ENCODE measurements around the gene AMER2.

AMER2 gene

DNA sequence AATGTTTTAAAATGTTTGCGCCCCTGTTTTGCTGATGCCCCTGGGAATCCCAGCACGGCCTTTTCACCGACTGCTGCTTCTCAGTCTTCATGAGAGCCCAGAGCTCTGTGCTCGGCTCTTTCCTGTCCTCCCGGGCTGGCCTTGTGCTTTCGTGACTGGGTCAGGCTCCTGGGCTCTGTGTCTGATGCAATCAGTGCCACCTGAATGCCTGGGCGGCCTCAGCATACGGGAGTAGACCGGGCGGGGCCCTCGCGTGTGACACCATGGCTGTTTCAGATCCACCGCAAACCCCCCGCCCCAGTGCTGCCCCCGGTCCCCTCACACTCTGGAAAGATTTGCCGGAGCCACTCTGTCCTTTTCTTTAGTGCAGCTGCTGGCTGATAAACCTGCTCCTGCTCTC, 54.8 kb downstream of the AMER2 start:
- no peak for DNase-seq (ENCODE audit: extremely low read depth, low read depth)
- TF ChIP-seq, protein P1, sequence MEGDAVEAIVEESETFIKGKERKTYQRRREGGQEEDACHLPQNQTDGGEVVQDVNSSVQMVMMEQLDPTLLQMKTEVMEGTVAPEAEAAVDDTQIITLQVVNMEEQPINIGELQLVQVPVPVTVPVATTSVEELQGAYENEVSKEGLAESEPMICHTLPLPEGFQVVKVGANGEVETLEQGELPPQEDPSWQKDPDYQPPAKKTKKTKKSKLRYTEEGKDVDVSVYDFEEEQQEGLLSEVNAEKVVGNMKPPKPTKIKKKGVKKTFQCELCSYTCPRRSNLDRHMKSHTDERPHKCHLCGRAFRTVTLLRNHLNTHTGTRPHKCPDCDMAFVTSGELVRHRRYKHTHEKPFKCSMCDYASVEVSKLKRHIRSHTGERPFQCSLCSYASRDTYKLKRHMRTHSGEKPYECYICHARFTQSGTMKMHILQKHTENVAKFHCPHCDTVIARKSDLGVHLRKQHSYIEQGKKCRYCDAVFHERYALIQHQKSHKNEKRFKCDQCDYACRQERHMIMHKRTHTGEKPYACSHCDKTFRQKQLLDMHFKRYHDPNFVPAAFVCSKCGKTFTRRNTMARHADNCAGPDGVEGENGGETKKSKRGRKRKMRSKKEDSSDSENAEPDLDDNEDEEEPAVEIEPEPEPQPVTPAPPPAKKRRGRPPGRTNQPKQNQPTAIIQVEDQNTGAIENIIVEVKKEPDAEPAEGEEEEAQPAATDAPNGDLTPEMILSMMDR (IDR thresholded peaks at IDR 0.05; ENCODE audit: low read depth, low read length) = no peak

DNA sequence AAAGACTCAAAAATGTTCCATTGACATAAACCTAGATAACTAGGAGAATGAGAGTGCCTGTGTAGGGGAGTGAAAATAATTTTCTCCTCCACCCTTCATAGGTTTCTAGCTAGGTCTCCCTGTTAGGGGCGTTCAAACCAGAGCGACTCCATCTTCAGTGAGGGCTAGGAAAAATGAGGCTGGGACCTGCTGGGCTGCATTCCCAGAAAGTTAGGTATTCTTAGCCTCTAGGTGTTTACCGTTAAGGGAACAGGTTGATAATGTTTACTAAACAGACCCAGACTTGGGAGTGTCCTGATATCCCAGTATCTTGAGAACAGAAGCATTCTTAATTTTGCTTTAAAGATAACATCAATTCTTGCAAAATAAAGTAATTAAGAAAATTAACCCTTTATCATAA, 56.0 kb downstream of the AMER2 start:
- TF ChIP-seq, protein P1 (IDR thresholded peaks at IDR 0.05; ENCODE audit: low read depth, low read length) = no peak
- DNase-seq (ENCODE audit: extremely low read depth, low read depth) = no peak

DNA sequence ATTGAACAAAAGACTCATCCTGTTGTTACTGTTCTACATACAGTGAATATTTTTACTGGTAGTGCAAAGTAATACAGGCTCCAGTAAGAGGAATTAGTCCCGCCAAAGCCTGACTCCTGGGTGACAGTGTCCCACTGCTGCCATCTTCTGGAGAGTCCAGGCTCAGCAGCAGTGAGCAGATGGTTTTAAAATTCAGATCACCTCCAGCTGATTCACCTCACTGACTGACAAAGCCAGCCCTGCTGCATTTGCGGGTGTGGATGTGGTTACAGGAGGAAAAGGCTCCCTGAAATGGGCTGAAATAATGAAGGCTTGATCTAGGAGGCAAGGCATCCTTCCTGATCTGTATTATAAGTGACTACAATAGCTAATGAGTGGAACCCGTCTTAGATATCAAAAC, 57.9 kb downstream of the AMER2 start:
- DNase-seq (ENCODE audit: extremely low read depth, low read depth) = peak; percentile 34
- TF ChIP-seq, protein P1 (IDR thresholded peaks at IDR 0.05; ENCODE audit: low read depth, low read length) = peak; percentile 94

DNA sequence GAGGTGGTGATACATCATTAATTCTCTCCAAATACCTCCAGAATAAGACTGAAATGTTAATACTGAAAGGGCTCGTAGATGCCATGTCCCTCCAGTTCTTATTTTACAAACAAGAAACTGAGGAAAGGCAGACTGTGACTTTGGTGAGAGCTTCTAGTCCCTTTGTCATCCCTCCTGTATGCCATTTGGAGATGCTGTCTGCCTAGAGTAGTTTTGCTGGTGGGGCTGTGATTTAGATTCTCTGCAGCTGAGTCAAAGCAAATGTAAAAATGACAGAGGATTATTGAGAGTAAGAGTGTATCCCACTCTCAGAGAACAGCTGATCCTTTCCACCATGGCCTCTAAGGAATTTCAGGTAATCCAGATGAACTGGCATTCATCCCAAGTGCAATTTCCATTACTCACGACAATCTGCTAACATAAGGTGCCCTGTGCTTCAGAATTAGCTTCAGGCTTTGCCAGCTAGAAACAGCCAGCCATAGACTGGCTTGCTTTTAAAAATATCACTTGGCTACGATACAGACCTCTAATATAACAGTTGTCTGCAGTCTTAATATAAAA, 59.3 kb downstream of the AMER2 start:
- DNase-seq (ENCODE audit: extremely low read depth, low read depth) = no peak
- TF ChIP-seq, protein P1 (IDR thresholded peaks at IDR 0.05; ENCODE audit: low read depth, low read length) = no peak

All from AG09319 (cell line).